ENCODE data around the gene ARMC5. TPM values are rescaled to one million over a fixed set of nuclear protein-coding genes. Genes with fewer than 3 reads are reported as not detected.

Gene ARMC5
- total RNA-seq, 1 experiment from 2014 or later: 11.3 TPM

DNA sequence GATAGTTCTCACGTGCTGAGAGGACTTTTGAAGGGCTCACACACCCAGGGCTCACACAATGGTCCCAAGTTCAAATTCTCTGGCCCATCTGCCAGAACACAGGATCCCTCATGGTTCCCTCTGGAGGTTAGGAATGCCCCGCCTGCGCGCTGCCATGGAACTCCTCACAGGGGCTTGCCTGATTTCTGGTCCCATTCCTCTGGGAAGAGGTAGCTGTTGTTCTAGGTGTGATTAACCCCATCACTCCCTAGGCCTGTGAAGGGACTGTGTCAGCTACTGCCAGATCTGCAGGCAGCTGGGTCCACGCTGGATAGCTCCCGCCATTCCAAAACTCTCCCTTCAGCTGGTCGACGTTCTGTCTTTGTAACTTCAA is 2.3 kb upstream of the ARMC5 start:
- ATAC-seq (no peak), DNase-seq (ENCODE audit: low spot score) (no peak)
- ChIA-PET POLR2A (no interaction called here), CTCF (interaction anchor here (0.6 to 12.2 kb wide), 9 partner anchors 14 to 503 kb away, joined by 3 to 221 read pairs (median 7); partner anchors contain the start of genes SLC5A2, TGFB1I1, ZNF267 and ZNF843)
- Mint-ChIP-seq H3K4me1 (peaks cover 49% of the 10 kb centered on the region), H3K4me3 (peak overlapping the region; percentile 85), H3K9me3 (no peaks in the 10 kb centered on the region), H3K36me3 (no peaks in the 10 kb centered on the region), H3K27me3 (ENCODE audit: low read depth) (no peaks in the 10 kb centered on the region), H3K27ac (no peak overlapping the region)
- TF ChIP-seq JAZF1 (CRISPR knock-in tag; IDR thresholded peaks at IDR 0.05): no peak
- no peak for TF ChIP-seq FOXK1 (CRISPR knock-in tag; IDR thresholded peaks at IDR 0.05)
- no peak for TF ChIP-seq TP53 (CRISPR knock-in tag; IDR thresholded peaks at IDR 0.05)
- no peak for TF ChIP-seq SMAD4 (CRISPR knock-in tag; IDR thresholded peaks at IDR 0.05)
- TF ChIP-seq, protein P1, sequence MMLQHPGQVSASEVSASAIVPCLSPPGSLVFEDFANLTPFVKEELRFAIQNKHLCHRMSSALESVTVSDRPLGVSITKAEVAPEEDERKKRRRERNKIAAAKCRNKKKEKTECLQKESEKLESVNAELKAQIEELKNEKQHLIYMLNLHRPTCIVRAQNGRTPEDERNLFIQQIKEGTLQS (CRISPR knock-in tag; conservative IDR thresholded peaks at IDR 0.05): no peak
- TF ChIP-seq, protein P2, sequence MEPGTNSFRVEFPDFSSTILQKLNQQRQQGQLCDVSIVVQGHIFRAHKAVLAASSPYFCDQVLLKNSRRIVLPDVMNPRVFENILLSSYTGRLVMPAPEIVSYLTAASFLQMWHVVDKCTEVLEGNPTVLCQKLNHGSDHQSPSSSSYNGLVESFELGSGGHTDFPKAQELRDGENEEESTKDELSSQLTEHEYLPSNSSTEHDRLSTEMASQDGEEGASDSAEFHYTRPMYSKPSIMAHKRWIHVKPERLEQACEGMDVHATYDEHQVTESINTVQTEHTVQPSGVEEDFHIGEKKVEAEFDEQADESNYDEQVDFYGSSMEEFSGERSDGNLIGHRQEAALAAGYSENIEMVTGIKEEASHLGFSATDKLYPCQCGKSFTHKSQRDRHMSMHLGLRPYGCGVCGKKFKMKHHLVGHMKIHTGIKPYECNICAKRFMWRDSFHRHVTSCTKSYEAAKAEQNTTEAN (CRISPR knock-in tag; IDR thresholded peaks at IDR 0.05): no peak
- TF ChIP-seq, protein P3, sequence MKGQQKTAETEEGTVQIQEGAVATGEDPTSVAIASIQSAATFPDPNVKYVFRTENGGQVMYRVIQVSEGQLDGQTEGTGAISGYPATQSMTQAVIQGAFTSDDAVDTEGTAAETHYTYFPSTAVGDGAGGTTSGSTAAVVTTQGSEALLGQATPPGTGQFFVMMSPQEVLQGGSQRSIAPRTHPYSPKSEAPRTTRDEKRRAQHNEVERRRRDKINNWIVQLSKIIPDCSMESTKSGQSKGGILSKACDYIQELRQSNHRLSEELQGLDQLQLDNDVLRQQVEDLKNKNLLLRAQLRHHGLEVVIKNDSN (CRISPR knock-in tag; IDR thresholded peaks at IDR 0.05): no peak

DNA sequence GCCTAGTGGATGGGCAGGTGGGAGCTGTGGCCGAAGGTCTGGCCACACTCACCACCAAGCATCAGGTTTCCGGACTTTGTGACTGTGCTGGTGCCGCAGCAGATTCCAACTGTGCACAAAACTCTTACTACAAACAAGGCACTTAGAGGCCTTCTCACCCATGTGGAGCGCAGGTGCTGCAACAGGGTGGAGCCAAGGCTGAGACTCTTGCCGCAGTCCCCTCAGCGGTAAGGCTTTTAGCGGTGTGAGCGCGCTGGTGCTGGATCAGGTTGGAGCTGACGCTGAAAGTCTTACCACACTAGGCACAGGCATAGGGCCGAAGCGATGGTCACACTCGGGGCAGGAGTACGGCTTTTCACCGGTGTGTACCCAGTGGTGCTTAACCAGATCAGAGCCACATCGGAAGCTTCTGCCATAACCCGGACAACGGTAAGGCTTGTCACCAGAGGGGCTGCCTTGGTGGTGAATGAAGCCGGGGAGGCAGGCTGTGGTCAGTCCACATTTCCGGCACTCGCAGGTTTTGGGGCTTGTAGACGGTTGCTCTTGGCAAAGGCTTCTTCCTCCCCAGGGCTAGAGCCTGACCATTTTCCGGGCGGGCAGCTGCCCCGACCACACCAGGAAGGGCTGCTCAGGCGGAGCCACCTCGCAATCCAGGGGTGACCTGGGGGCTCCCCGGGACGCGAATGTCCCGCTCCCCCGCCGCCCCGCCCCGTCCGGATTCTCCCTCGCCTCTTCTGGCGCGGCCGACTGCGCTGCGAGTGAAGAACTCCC is 1.0 kb upstream of the ARMC5 start:
- Mint-ChIP-seq H3K27ac (peak overlapping the region; percentile 79), H3K36me3 (0 out of 2 replicates have a peak, but pooled peaks cover 4% of the 10 kb centered on the region), H3K27me3 (ENCODE audit: low read depth) (no peaks in the 10 kb centered on the region), H3K4me1 (peaks cover 37% of the 10 kb centered on the region), H3K9me3 (no peaks in the 10 kb centered on the region), H3K4me3 (peak overlapping the region; percentile 85)
- ATAC-seq: peak; percentile 4
- CTCF ChIA-PET: interaction anchor here (0.7 to 12.2 kb wide), 17 partner anchors 14 to 473 kb away, joined by 3 to 221 read pairs (median 7); partner anchors contain the start of genes HSD3B7, SLC5A2, TGFB1I1 and ZNF267
- DNase-seq (ENCODE audit: low spot score): peak; percentile 52
- POLR2A ChIA-PET: interaction anchor here (0.7 to 3.4 kb wide), 5 partner anchors 16 to 475 kb away, joined by 3 to 13 read pairs (median 6); partner anchors contain the start of genes ZNF267 and ZNF843
- peak; percentile 13; the same call in 1 of the 2 replicates for TF ChIP-seq JUN (CRISPR knock-in tag; IDR thresholded peaks at IDR 0.05)
- peak; percentile 40; the same call in 1 of the 2 replicates for TF ChIP-seq GABPB1 (CRISPR knock-in tag; IDR thresholded peaks at IDR 0.05)
- TF ChIP-seq, protein P4, sequence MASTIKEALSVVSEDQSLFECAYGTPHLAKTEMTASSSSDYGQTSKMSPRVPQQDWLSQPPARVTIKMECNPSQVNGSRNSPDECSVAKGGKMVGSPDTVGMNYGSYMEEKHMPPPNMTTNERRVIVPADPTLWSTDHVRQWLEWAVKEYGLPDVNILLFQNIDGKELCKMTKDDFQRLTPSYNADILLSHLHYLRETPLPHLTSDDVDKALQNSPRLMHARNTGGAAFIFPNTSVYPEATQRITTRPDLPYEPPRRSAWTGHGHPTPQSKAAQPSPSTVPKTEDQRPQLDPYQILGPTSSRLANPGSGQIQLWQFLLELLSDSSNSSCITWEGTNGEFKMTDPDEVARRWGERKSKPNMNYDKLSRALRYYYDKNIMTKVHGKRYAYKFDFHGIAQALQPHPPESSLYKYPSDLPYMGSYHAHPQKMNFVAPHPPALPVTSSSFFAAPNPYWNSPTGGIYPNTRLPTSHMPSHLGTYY (CRISPR knock-in tag; IDR thresholded peaks at IDR 0.05): no peak
- TF ChIP-seq NR2C2 (CRISPR knock-in tag; IDR thresholded peaks at IDR 0.05): no peak
- TF ChIP-seq, protein P5, sequence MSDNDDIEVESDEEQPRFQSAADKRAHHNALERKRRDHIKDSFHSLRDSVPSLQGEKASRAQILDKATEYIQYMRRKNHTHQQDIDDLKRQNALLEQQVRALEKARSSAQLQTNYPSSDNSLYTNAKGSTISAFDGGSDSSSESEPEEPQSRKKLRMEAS (CRISPR knock-in tag; IDR thresholded peaks at IDR 0.05): 0 out of 2 replicates have a peak, but pooled peaks have one; percentile 29
- TF ChIP-seq, protein P6, sequence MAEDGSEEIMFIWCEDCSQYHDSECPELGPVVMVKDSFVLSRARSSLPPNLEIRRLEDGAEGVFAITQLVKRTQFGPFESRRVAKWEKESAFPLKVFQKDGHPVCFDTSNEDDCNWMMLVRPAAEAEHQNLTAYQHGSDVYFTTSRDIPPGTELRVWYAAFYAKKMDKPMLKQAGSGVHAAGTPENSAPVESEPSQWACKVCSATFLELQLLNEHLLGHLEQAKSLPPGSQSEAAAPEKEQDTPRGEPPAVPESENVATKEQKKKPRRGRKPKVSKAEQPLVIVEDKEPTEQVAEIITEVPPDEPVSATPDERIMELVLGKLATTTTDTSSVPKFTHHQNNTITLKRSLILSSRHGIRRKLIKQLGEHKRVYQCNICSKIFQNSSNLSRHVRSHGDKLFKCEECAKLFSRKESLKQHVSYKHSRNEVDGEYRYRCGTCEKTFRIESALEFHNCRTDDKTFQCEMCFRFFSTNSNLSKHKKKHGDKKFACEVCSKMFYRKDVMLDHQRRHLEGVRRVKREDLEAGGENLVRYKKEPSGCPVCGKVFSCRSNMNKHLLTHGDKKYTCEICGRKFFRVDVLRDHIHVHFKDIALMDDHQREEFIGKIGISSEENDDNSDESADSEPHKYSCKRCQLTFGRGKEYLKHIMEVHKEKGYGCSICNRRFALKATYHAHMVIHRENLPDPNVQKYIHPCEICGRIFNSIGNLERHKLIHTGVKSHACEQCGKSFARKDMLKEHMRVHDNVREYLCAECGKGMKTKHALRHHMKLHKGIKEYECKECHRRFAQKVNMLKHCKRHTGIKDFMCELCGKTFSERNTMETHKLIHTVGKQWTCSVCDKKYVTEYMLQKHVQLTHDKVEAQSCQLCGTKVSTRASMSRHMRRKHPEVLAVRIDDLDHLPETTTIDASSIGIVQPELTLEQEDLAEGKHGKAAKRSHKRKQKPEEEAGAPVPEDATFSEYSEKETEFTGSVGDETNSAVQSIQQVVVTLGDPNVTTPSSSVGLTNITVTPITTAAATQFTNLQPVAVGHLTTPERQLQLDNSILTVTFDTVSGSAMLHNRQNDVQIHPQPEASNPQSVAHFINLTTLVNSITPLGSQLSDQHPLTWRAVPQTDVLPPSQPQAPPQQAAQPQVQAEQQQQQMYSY (CRISPR knock-in tag; IDR thresholded peaks at IDR 0.05): no peak
